ENCODE results near the gene SNRK.
"Not testable (repeated sequence)": the region's sequence is repeated elsewhere in the genome, so short reads cannot be mapped to it uniquely, and the experiment has no call there.

SNRK gene

DNA sequence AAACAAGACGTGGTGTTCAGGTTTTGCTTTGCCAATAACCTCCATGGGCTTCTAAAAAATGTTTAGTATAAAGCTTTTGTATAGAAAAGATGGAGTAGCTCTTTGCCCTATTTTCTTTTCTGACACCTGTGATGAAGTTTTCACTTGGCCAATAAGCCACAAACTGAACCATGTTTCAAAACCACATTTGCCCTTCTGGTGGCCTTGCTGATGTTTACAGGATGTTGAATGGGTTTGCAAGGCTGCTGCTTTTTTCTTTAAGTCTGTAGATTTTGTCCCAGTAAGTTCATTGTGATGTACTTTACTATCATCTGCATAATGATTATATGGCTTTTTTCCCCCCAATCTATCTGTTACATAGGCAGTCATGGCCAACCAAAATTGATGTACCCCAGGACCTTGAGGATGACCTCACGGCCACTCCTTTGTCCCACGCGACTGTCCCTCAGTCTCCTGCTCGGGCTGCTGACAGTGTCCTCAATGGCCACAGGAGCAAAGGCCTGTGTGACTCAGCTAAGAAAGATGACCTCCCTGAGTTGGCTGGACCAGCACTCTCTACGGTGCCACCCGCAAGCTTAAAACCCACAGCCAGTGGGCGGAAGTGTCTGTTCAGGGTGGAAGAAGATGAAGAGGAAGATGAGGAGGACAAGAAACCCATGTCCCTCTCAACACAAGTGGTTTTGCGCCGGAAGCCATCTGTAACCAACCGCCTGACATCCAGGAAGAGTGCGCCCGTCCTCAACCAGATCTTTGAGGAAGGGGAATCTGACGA, 60.8 kb downstream of the SNRK start:
- no peak for DNase-seq

DNA sequence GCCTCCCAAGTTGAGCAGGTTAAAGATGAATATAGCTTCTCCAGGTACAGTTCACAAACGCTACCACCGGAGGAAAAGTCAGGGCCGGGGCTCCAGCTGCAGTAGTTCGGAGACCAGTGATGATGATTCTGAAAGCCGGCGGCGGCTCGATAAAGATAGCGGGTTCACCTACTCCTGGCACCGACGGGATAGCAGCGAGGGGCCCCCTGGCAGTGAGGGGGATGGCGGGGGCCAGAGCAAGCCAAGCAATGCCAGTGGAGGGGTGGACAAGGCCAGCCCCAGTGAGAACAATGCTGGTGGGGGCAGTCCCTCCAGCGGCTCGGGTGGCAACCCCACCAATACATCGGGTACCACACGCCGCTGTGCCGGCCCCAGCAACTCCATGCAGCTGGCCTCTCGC, 61.4 kb downstream of the SNRK start:
- no peak for DNase-seq

DNA sequence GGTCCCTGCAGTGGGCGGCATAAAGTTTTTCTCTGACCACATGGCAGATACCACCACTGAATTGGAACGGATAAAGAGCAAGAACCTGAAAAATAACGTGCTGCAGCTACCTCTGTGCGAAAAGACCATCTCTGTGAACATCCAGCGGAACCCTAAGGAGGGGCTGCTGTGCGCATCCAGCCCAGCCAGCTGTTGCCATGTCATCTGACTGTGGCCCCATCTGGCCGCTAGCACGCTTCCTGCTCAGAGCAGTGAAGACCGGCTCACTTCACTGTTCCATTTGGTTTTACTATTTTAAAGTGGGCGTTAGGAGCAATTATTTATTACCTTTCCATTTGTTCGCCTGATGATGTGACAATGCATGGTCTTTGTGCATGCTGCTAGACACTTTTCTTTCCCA, 62.0 kb downstream of the SNRK start:
- no peak for DNase-seq

DNA sequence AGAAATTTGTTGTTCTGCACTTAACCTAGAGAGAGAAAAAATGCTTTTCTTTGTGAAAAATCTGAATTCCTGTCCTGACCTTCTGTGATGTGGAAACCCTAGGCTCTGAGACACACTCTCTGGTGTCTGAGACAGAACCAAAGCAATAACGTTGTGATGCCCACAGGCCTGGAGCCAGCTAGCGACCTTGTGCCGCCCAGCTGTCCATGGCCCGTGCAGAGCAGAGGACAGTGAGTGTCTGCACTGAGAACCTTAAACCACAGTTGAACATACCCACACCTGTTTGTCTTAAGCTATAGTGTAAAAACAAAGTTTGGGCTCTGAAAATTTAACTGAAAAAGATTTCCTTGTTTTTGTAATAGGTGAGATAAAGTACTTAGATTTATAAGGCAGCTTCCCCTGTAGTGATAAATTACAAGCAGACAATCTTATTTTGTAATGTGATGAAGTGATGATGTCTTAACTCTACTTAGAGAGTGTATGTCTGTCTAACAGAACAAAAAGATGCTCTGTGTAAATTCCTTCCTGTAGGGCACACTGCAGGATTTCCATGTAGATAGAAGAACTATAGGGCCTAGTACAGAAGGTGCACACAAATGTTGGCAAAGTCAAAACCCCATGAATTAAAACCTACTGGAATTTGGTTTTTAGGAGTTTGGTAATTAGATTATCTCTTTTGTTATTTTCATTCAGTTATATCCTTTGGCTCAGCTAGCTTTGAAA, 62.7 kb downstream of the SNRK start:
- DNase-seq, result no peak

DNA sequence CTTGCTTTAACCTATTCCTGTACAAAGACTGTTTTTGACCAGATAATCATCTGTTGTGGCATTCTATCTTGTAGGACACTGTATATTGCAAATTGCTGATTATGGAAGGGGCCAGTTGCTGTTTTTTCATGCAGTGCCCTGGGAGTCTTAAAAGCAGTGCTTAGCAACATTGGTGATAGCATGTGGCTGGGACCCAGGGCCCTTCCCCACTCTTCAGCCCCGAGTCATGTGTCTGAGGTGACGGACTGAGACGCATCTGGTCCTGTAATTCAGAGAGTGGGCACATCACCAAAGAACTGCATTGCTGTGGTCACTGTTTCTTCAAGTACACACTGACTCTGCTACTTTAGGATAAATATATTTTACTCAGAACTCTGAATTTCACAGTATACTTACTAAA, 63.4 kb downstream of the SNRK start:
- DNase-seq, result no peak

DNA sequence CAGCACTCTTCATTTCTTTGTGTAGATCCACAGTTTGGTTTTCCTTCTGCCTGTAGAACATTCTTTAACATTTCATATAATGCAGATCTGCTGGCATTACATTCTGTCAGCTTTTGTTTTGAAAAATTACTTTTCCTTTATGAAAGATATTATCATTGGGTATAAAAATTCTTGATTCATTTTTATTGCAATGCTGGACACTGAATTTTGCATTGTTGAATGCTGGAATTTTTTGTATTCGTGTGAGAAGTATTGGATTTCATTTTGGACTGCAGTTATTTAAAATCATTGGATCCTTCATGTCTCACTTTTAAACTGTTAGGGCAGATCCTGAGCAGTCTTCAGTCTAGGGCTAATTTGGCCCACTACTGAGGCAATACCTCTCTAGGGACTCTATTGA, 67.1 kb downstream of the SNRK start:
- DNase-seq, result no peak

DNA sequence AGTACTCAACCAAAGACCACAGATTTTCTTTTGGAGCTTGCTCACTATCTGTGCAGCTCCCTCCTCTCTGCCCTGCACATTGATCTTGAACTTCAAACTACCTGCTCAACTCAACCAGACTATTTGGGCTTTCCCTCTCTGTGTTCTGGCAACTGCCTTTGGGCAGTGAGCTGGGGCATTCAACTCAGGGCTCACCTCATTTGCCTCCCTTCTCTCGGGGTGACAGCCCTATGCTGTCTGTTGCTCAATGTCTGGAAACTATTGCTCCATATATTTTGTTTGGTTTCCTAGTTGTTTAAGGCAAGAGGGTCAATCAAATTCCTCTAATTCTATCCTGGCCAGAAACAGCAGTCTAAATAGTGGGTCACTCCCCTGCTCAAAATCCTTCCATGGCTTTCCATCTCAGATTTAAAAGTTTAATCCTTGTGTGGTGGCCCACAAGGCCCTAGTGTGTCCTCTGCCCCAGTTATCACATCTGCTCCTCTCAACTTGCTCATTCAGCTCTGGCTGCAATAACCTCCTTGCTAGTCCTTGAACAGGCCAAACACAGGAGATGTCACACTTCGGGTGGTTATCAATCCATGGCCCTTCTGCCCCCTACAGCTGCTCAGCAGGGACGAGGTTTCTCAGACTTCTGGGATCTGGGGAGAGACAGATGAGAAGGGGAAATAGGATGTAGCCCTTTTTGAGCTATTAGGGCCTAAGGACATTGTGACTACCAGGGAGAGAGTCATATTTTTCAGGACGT, 67.8 kb downstream of the SNRK start:
- DNase-seq, result no peak

DNA sequence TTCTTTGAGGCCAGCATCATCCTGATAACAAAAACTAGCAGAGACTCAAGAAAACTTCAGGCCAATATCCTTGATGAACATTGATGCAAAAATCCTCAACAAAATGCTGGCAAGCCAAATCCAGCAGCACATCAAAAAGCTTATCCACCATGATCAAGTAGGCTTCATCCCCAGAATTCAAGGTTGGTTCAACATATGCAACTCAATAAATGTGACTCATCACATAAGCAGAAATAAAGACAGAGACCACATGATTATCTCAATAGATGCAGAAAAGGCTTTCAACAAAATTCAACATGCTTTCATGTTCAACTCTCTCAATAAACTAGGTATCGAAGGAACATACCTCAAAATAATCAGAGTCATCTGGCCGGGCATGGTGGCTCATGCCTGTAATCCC, 69.7 kb downstream of the SNRK start:
- not testable (repeated sequence) for DNase-seq

DNA sequence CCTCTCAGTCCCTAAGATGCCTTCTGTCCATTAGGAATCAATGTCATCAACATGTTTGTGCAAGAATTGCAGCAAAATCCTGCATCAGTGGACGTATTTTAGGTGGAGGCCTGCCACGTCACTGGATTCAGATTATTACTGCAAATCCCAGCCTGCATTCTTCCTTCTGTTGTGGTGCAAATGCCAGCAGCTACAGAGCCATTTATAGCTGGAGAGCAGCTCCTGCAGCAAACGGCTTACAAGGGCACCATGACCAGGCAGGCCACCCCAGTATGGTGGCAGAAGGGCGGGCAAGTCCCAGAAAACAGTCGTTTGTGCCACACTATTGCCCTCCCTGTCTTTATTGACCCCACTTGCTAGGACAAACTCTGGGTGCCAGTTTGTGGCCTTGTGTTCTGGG, 74.7 kb downstream of the SNRK start:
- no peak for DNase-seq

DNA sequence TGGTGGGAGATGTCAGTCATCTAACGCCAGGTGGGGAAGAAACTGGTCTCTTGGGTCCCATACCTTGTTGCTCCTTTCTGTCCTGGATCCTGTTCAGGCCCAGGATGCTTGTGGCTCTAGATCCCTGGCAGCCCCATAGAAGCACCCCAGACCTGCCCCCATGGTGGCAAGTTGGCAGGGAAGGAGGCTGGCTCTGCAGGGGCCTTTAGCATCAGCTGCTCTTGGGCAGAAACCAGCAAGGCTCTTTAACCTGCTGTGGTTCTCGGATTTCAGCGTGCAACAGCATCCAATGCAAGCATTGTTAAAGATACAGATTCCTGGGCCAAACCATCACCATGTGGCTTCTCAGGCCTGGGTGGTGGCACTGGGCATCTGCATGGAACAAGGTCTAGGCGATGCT, 75.8 kb downstream of the SNRK start:
- no peak for DNase-seq

DNA sequence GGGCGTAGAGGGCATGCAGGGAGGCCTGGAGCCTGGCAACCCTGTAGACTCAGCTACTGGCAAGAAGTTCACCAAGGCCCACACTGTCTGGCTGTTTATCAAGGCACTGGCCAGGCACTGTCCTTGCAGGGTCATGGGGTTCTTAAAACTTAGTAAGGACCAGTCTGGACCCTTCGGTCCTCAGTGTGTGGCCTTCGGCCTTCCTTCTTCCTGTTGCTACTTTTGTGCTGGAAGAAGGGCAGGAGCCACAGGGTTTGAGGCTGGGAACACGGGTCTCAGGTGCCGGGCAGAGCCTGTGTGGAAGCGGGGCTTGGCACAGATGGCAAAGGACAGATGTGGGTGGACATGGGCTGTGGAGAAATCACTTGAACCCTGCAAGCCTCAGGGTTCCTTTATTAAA, 76.6 kb downstream of the SNRK start:
- DNase-seq, result no peak

DNA sequence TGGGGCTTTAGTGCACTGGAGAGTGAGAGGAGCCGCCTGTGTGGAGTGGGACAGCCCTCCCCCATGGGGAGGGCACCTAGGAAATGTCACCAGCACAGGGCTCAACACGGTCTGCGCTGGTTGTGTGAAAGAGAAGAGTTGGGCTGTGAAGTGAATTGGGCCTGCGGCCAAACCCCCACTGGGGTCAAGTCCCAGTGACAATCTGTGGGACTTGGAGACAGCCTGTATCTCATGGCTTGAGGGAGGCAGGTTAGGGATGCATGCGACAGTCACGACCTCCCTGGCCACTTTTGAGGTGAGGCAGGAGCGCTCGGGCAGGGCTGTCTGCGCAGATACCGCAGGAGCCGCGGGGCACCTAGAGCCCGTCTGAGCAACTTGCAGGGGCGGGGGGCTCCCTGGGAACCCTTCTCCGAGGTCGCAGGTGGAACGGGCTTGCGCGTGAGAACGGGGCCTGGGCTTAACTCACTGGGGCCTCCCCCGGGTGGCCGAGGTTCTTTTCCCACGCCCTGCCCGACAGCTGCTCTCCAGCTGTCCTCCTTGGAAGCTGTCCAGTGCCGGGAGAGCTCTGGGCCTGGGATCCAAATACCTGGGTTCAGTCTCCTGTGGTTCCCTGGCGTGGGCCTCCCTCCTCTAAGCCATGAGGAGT, 77.4 kb downstream of the SNRK start:
- DNase-seq, result no peak

DNA sequence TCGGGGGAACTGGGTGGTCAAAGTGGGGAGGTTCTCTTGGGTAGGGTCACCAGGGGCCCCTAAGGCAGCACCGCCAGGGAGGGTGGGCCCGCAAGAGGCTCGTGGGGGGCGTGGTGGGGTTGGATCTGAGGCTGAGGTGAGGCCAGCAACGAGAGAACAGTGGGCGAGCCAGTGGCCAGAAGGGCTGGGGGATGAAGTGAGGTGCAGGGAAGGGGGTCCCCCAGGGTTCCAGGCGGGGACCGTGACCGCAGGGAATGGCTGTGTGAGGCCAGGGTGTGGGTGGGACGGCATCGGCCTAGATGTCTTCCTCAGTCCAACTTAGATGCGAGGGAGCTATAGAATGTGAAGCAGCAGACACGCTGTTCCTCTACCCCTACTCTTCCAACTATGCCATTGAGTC, 78.2 kb downstream of the SNRK start:
- no peak for DNase-seq

DNA sequence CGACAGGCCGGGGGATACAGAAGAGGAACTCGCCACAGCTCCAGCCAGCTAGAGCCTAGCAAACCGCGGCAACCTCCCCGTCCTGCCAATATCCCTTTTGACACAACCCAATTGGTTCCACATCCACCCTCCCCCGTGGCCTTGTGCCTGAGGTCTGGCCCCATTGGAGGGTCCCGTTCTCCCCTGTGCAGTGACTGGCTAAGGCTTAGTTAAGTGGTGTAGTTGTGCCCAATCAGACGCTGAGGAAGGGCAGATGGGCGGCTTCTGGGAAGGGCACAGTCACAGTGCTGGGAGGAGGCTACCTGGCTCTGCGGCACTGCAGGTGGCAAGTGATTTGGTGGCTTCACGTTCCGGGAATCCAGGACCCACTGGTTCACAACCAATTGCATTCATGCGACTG, 78.6 kb downstream of the SNRK start:
- no peak for DNase-seq

DNA sequence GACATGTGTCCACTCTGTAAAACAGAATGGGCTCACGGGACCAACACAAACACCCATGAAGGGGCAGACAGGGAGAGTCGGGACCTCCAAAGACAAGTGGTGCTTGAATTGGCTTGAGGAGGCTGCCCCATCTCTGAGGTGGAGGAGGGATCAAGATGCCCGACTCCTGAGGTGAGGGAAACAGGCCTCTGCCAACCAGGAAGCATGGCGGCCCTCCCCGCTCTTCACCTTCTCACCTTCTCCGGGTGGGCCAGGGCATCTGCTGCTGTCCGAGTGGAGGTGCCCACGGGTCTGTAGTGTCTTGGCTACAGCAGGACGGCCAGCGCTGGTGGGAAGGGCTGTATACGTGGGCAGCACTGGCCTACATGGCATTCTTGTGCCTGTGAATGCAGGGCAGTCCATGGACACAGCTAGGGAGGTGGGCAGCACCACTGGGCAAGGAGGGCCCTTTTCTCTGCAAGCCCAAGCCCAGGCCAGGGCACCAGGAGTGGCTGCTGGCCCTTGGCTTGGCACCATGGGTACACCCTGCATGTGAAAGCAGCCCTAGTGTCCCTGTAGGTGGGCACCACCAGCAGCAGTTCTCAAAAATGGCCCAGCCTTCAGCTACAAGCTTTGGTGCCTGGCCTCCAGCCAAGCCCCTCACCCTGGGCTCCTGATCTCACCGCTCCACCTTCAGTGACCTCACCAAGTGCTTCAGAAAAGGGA, 79.4 kb downstream of the SNRK start:
- DNase-seq, result no peak

DNA sequence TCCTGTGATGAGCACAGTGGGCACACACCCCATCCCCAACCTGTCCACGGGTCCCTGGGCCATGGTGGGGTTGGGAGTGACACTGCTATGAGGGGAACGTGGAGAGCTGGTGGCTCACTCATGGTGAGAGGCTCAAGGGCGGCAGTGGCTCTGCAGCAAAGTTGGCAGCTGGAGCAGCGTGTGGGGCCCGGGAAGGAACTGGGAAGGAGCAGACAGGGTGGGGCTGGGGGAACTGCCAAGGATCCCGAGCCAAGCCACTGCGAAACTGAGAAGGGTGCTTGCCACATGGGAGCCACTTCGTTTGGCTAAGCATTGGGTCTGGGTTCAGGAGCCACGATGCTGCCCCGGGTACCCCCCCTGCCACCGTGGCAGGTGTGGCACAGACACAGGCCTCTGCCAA, 80.1 kb downstream of the SNRK start:
- no peak for DNase-seq

DNA sequence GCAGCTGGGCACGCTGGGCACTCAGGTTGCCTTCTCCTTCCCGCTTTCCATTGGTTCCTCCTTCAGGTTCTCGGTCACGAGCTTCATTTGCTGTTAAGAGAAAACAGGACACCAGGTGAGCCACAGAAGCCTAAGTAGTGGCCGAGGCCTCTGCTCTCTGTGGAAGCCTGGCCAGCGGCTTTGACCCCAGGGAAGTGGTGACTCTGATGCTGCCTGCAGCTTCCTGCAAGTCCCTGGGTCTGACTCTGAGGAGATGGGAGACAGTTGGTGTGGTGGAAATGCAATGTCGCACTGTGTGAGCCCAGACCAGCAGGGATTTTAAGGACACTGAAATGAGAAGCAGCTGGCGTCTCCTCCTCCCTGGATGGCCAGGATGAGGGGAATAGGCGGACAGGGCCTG, 80.5 kb downstream of the SNRK start:
- no peak for DNase-seq

DNA sequence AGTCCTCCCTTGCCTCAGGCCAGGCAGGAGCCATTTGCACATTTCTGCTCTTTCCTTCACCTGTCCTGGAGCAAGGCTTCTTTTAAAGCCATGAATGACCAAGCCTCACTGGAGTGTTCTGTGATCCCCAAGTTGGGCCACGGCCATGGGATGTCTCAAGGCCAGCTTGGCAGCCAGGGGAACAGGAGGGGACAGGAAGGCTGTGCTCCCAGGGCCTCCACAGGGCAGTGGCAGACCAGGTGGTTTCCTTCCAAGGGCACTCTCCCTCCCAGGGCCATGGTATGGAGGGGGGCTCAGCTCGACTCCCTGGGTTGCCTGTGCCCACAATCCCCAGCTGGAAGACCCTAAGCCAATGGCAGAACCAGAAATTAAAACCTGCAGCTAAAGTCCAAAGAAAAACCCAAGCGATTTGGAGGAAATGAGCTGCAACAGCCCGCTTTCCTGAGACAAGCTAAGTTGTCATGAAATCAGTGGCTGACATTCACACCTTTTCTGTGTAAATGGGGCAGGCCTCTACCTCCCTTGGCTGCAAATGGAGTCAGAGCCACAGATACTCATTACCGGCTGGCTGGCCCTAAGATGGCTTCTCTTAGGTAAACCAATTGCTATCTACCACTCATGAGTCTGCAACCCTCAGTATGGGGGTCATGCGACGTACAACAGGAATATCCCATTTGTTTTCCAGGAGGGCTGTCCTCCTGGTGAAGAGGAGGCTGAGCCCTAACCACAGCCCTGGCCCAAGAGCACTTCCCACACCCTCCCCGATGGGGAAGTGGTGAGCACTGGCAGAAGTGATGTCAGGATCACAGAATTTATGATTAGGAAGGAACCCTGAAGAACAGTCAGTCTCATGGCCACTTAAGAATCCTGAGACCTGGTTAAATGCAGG, 83.3 kb downstream of the SNRK start:
- no peak for DNase-seq

DNA sequence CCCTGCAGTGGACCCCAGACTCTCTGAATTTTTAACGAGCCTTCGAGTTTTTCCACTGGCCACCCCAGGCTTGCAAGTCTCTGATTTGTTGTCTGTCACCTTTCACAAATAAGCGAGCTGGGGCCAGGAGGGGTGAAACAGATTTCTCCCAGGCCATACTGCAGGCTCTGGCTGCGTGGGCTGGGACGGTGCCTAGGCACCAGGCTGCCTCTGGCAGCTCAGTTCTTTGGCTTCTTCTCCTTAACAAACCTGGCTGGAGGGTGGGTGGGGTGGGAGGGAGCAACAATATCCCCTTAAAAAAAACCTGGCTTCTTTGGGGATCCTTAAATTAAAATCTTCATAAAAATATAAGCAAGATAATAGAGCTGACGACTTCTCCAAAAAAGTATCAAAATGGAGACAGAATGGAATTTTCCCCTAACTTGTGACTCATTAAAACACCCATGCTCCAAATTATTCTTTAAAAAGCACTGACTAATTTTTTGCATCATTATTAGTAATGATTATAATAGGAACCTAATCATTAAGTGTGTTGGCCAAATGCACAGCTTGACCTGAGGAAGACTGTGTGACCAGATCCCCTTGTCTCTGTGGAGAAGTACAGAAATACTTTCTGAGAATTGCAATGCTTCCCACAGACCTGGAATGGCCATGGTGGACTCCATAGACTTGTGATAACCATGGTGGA, 84.1 kb downstream of the SNRK start:
- no peak for DNase-seq

DNA sequence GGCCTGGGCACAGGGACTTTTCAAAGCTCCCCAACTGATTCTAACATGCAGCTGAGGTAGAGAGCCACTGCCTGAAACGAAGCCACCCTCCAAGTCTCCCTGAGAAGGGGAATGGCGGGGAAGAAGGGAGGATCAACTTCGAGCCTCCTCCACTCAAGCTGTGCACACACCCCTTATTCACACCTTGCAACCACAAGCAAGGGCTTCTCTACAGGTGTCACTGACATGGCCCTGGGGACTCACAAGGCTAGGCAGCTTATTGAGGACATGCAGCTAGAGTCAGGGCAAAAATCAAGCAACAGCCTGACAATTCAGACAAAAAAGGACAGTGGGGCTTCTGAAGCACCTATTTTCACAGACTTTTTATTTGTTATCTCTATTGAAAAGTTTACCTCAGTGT, 85.2 kb downstream of the SNRK start:
- DNase-seq, result no peak
